ENCODE results near the gene GK.

The GK gene

DNA sequence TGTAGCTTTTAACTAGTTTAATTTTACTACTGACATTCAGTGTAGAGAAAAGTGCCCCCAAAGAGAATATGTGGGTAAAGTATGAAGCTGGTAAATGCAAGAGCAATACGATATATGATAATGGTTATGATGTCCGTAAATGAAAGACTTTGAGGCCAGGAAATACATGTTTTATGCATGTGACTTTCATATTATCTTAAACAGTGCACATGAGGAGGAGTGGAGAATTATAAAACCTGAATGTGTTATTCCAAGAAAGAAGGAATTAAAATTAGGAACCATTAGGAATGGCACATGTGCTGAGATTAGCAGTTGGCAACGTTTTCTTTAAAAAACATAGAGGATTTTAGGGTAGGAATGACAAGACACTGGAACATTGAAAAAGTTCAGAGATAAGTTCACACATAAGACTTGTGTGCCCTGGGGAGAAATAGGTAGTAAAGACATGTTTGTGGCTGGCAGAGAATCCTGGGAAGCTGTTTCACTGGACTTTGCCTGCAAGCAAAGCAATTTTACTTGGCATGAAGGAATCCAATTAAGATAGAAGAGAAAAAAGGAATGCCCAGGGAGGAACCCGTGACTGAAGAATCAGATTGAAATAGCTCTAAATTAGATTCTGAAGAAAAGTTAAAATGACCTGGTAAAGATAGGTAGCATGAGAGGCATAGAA lies 20.0 kb downstream of the GK start:
- TF ChIP-seq, protein P1, sequence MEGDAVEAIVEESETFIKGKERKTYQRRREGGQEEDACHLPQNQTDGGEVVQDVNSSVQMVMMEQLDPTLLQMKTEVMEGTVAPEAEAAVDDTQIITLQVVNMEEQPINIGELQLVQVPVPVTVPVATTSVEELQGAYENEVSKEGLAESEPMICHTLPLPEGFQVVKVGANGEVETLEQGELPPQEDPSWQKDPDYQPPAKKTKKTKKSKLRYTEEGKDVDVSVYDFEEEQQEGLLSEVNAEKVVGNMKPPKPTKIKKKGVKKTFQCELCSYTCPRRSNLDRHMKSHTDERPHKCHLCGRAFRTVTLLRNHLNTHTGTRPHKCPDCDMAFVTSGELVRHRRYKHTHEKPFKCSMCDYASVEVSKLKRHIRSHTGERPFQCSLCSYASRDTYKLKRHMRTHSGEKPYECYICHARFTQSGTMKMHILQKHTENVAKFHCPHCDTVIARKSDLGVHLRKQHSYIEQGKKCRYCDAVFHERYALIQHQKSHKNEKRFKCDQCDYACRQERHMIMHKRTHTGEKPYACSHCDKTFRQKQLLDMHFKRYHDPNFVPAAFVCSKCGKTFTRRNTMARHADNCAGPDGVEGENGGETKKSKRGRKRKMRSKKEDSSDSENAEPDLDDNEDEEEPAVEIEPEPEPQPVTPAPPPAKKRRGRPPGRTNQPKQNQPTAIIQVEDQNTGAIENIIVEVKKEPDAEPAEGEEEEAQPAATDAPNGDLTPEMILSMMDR (IDR thresholded peaks at IDR 0.05; ENCODE audit: extremely low read depth, insufficient read depth, missing control alignments) = no peak
- in situ Hi-C loops (cut with MboI; ENCODE audit: low pct_unique_long_range_greater_than_20kb, low sequenced_read_pairs, unreplicated experiment) = no loop called here
- no peak for DNase-seq (ENCODE audit: low spot score)

DNA sequence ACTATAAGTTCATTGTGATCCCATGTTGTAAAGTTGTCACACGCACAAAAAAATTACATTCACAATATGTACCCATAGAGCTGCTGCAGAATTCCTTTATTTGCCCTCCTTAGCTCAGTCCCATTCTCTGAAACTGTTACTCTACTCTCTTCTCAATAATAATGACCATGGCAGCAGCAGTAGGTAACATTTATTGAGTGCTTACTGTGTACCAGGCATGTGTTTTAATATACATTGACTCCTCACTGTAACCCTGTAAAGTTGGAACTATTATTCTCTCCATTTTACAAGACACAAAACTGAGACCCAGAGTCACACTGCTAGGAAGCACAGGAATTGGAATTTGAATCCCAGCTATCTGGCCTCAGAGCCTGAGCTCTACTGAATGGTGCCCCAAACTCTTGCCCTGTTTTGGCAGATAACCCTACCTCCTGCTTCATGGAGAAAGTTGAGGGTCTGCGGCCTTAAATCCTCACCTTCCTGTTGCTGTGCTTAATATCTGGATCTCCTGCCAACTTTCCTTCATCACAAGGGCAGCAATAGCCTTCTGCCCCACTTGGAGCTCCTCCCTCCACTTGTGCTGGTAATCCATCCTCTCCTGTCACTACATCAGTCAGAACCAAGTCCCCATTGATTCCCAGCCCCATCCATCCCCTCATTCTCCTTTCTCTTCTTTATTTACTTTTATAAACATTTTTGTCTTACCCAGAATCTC lies 20.8 kb downstream of the GK start:
- in situ Hi-C loops (cut with MboI; ENCODE audit: low pct_unique_long_range_greater_than_20kb, low sequenced_read_pairs, unreplicated experiment) = no loop called here
- TF ChIP-seq, protein P1 (IDR thresholded peaks at IDR 0.05; ENCODE audit: extremely low read depth, insufficient read depth, missing control alignments) = no peak
- no peak for DNase-seq (ENCODE audit: low spot score)

DNA sequence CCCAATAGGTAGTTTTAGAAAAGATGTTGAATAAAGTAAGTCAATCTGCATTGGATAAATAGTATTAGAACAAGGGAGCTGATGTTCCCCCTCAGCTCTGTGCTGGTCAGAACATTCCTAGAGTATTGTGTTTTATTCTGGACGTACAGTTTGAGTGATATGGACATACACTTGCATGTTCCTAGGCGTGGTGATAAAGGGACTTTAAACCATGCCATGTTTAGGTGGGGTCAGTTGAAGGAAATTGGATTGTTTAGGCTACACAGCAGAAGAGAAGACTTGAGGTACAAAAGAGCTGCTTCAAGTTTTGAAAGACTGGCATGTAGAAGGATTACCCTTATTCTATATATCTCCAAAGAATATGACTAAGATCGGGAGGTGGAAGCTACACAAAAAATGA lies 21.6 kb downstream of the GK start:
- DNase-seq (ENCODE audit: low spot score) = no peak
- TF ChIP-seq, protein P1 (IDR thresholded peaks at IDR 0.05; ENCODE audit: extremely low read depth, insufficient read depth, missing control alignments) = no peak
- in situ Hi-C loops (cut with MboI; ENCODE audit: low pct_unique_long_range_greater_than_20kb, low sequenced_read_pairs, unreplicated experiment) = no loop called here

DNA sequence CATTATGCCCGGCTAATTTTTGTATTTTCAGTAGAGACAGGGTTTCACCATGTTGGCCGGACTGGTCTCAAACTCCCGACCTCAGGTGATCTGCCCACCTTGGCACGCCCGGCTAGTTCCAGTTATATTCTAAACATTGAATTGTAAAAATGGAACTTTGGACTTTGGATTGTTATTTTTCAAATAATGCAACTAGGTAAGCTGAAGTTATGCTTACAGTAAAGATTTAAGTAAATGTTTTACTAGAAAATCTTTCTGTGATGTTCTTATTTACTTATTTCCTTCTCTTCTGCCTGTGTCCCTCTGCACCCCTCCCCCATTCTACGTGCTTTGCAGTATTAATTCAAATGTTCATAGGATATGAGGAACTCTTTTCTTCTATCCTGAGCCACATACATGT lies 26.1 kb downstream of the GK start:
- TF ChIP-seq, protein P1 (IDR thresholded peaks at IDR 0.05; ENCODE audit: extremely low read depth, insufficient read depth, missing control alignments) = no peak
- no peak for DNase-seq (ENCODE audit: low spot score)
- in situ Hi-C loops (cut with MboI; ENCODE audit: low pct_unique_long_range_greater_than_20kb, low sequenced_read_pairs, unreplicated experiment) = no loop called here

DNA sequence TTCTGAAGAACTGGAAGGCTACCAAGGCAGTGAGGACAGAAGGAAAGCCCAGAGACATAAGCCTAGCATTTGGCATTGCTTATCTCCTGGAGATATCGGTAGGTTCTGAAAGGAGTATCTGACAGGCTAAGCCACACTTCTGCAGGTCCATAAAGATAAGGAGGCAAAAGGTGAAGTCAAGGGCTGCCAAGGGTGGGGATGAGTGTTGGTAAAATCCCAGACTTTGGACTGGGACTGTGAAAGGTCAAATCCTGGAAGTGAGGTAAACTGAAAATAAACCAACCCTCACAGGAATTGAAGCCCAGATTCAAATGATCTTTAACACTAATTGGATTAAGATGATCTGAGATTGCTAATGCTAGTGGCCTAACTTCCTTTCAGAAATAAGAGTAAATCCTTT lies 27.4 kb downstream of the GK start:
- in situ Hi-C loops (cut with MboI; ENCODE audit: low pct_unique_long_range_greater_than_20kb, low sequenced_read_pairs, unreplicated experiment) = no loop called here
- TF ChIP-seq, protein P1 (IDR thresholded peaks at IDR 0.05; ENCODE audit: extremely low read depth, insufficient read depth, missing control alignments) = no peak
- no peak for DNase-seq (ENCODE audit: low spot score)

DNA sequence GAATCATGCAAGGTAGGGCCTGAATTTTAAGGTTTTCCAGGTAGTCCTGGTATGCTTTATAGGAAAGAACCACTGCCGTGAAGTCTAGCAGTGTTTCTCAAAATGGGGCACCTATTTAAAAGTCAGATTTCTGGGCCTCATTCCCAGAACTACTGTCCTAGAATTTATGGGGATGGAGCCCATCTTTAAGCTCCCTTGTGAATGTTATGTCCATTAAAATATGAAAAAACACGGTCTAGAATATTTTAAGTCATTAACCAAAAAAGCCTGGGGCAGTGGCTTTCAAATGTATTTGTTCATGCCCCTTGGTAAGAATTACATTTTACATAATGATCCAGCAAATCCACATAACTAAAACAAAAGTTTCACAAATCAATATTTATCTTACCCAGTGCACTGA lies 35.4 kb downstream of the GK start:
- DNase-seq (ENCODE audit: low spot score) = no peak
- in situ Hi-C loops (cut with MboI; ENCODE audit: low pct_unique_long_range_greater_than_20kb, low sequenced_read_pairs, unreplicated experiment) = no loop called here
- TF ChIP-seq, protein P1 (IDR thresholded peaks at IDR 0.05; ENCODE audit: extremely low read depth, insufficient read depth, missing control alignments) = no peak

Measured in GM13977 (cell line).